22Rv1 (cell line): ENCODE results near the gene DDX3X.
"Not testable (repeated sequence)": the region's sequence is repeated elsewhere in the genome, so short reads cannot be mapped to it uniquely, and the experiment has no call there.

Source experiments
- H3K27ac ChIP-seq: fragments of 450-650 bp; 2 replicates; pipeline ENCODE4 v1.5.1; 2017
- ZFX ChIP-seq: fragments of 450-650 bp; IDR thresholded peaks from 2 replicates; pipeline ENCODE4 v1.6.1; 2017; ENCODE audit warnings: antibody characterized with exemption, borderline replicate concordance
- TF ChIP-seq, protein P1 (sequence below): fragments of 450-650 bp; IDR thresholded peaks from 2 replicates; pipeline ENCODE4 v1.5.1; 2017; ENCODE audit warnings: mild to moderate bottlenecking

Gene DDX3X

DNA sequence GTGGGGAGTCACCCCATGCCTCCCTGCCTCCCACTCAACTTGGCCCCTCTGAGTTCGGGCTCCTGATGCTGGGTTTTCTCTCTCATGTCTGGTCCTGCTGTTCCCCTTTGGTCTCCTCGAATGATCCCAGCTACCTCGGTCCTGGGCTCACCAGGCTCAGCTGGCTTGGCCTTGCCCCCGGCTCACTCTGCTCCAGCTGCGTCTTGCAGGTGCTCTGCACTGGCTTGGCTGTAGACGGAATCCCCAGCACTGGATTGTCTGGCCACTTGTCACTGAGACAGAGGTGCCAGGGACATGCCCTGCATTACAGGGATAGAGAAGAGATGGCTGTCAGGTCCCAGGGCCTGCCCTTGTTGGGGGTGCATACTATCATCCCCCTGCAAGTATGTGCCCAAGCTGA, 71.6 kb downstream of the DDX3X start:
- H3K27ac ChIP-seq, result no peak overlapping the region
- TF ChIP-seq, protein P1, sequence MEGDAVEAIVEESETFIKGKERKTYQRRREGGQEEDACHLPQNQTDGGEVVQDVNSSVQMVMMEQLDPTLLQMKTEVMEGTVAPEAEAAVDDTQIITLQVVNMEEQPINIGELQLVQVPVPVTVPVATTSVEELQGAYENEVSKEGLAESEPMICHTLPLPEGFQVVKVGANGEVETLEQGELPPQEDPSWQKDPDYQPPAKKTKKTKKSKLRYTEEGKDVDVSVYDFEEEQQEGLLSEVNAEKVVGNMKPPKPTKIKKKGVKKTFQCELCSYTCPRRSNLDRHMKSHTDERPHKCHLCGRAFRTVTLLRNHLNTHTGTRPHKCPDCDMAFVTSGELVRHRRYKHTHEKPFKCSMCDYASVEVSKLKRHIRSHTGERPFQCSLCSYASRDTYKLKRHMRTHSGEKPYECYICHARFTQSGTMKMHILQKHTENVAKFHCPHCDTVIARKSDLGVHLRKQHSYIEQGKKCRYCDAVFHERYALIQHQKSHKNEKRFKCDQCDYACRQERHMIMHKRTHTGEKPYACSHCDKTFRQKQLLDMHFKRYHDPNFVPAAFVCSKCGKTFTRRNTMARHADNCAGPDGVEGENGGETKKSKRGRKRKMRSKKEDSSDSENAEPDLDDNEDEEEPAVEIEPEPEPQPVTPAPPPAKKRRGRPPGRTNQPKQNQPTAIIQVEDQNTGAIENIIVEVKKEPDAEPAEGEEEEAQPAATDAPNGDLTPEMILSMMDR, result no peak
- no peak for TF ChIP-seq ZFX

DNA sequence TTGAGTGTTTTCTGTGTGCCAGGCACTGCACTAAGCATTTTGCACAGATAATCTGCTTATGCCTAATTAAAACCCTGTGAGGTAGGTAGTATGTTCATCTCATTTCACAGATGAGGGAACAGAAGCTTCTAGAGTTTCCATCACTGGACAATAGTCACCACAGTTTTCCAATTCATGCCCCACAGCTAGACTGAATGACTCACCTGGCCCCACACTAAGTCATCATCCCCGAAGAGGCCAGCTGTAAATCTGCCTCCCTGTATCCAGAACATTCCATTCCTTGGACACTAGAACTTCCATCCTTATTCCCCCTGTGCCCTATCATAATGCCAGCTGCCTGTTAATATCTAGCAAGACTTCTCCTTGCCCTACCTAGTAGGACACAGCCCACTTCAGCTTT, 72.2 kb downstream of the DDX3X start:
- no peak for TF ChIP-seq ZFX
- TF ChIP-seq, protein P1, result no peak
- no peak overlapping the region for H3K27ac ChIP-seq

DNA sequence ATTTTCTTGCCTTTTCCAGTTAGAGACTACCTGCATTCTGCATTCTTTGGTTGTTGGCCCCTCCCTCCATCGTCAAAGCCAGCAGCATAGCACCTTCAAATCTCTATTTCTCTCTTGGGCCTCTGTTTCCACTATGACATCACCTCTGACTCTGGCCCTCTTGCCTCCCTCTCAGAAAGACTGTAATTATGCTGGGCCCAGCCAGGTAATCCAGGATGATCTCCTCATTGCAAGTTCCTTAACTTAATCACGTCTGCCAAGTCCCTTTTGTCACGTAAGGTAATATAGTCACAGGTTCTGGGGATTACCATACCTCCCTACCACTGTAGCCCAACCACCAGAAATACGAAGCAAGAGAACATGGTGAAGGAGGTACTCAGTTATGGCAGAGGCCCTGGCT, 73.9 kb downstream of the DDX3X start:
- TF ChIP-seq, protein P1, result no peak
- TF ChIP-seq ZFX, result no peak
- H3K27ac ChIP-seq, result no peak overlapping the region

DNA sequence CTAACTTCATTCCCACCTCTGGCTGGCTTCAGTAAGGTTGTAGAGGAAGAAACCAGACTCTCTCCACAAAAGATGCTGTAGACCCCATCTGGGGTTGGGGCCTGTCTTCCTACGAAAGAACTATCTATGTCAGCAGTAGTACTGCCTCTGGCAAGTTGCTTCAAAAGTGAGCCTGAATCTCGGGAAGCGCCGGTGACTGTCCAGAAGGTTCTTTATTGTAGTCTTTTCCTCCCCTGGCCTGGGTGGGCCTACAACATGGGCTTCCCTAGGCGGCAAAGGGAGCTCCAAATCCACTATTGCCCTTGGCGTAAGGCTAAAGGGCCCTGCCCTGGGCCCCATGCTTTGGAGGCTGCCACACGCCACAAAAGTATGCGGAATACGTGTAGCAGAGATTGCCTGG, 74.6 kb downstream of the DDX3X start:
- TF ChIP-seq, protein P1, result no peak
- no peak for TF ChIP-seq ZFX
- H3K27ac ChIP-seq, result no peak overlapping the region

DNA sequence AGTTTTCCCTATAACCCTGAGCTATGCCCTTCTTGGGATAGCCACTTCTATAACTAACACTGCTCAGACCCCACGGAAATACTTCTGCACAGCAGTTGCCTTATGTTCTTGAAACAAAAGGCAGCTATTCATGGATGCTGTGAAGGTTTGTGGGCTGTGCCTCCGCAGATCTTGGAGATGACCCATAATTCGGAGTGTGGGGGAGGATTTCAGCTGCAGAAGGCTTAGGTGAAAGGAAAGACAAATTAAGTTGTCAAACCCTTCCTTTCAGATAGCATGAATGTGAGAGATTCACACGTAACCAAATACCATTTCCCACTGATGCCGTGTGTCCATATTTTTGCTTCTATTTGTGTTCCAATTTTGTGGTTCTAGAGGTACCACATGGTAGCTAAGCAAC, 75.0 kb downstream of the DDX3X start:
- TF ChIP-seq ZFX, result no peak
- TF ChIP-seq, protein P1, result no peak
- H3K27ac ChIP-seq, result no peak overlapping the region

DNA sequence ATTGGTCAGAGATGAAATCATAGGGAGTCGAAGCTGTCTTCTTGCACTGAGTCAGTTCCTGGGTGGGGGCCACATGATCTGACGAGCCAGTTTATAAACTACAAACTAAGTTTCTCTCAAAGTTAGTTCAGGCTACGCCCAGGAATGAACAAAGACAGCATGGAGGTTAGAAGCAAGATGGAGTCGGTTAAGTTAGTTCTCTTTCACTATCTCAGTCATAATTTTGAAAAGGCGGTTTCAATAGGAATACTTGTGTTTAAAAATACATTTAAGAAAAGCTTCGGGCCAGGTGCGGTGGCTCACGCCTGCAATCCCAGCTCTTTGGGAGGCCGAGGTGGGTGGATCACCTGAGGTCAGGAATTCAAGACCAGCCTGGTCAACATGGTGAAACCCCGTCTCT, 77.3 kb downstream of the DDX3X start:
- H3K27ac ChIP-seq, result not testable (repeated sequence)

DNA sequence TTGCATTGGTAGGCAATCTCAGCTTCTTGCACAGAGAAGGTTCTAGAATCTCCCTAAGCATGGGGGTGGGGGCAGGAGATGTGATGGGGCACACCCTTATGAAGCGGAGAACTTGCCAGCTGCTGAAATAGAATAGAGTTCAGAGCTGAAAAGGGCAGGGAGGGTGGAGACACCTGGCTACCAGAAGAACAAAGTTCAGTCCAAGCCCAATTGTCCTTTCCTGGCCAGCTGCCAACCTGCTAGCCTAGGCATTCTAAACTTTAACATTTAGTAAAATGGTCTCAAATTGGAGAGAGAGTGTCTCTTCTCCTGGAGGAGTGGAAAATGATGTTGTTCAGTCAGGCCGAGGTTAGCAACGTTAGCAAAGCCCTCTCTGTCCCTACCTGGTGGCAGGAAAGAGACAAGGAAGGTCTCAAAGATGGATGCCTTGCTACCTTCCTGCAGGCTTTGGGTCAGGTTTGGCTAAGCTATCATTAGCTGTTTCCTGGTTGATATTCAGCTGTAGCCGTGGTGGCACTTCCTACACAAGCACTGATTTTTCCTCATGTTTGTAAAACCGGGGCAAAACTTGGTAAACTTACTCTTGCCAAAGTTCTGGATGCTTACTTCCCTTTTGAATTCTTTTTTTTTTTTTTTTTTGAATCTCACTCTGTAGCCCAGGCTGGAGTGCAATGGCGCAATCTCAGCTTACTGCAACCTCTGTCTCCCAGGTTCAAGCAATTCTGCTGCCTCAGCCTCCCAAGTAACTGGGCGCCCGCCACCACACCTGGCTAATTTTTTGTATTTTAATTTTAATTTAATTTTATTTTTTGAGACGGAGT, 78.5 kb downstream of the DDX3X start:
- H3K27ac ChIP-seq, result no peak overlapping the region
- TF ChIP-seq, protein P1, result no peak
- no peak for TF ChIP-seq ZFX
